Calu3 (cell line): ENCODE results near the gene IZUMO1. TPM values are rescaled to one million over a fixed set of nuclear protein-coding genes. Genes with fewer than 3 reads are reported as not detected.
A peak's percentile ranks its signal among the peaks of the same experiment; 100 is the strongest.

ENCODE experiments used
- BruUV-seq: library from RNA; stranded (reverse); fragments of 400-500 nt; replicated peaks from 2 replicates; lab custom pipeline; 2021; lab: Mats Ljungman, UMichigan
- CTCF ChIA-PET: fragments of 300-600 bp; sonication (Branson Sonifier 250); formaldehyde crosslinking; loops from one replicate; lab custom pipeline; 2022; ENCODE audit warnings: antibody characterized with exemption; lab: Charles Lee
- DNase-seq: peaks from one replicate; pipeline ENCODE4 v3.0.0; 2022
- H3K27ac Mint-ChIP-seq: one replicate; pipeline ENCODE4 v1.8.0; 2022; ENCODE audit warnings: mixed read lengths; ENCODE audit not compliant: unreplicated experiment
- H3K27me3 Mint-ChIP-seq: one replicate; pipeline ENCODE4 v1.8.0; 2022; ENCODE audit warnings: mixed read lengths; ENCODE audit not compliant: unreplicated experiment
- H3K36me3 Mint-ChIP-seq: one replicate; pipeline ENCODE4 v1.8.0; 2022; ENCODE audit warnings: mild to moderate bottlenecking, moderate library complexity, mixed read lengths; ENCODE audit not compliant: insufficient read depth, unreplicated experiment
- H3K4me1 Mint-ChIP-seq: one replicate; pipeline ENCODE4 v1.8.0; 2022; ENCODE audit warnings: mild to moderate bottlenecking, low read depth, mixed read lengths; ENCODE audit not compliant: unreplicated experiment
- H3K4me3 Mint-ChIP-seq: one replicate; pipeline ENCODE4 v1.8.0; 2022; ENCODE audit warnings: mild to moderate bottlenecking, low read depth, moderate library complexity, mixed read lengths; ENCODE audit not compliant: unreplicated experiment
- H3K9me3 Mint-ChIP-seq: one replicate; pipeline ENCODE4 v1.8.0; 2022; ENCODE audit warnings: low read depth, mixed read lengths; ENCODE audit not compliant: unreplicated experiment
- CTCF ChIP-seq: fragments of 200-600 bp; IDR thresholded peaks from one replicate; pipeline ENCODE4 v1.8.0; 2022; ENCODE audit warnings: antibody characterized with exemption; ENCODE audit not compliant: unreplicated experiment
- intact Hi-C: fragments of 100-400 bp; cut with micrococcal nuclease; formaldehyde crosslinking; loops from one replicate; pipeline ENCODE4 v1.10.0; 2022; ENCODE audit not compliant: unreplicated experiment
- total RNA-seq: library from RNA; stranded (reverse); gene quantifications from 2 replicates; pipeline ENCODE4 v1.2.3, GENCODE V29; 2022

IZUMO1 gene
- total RNA-seq, 1 experiment from 2014 or later, result 0.31 TPM

- H3K4me1 Mint-ChIP-seq, result peaks cover 9% of the 10 kb centered on the region
- intact Hi-C loops, result no loop called here
- peaks cover 5% of the 10 kb centered on the region for H3K9me3 Mint-ChIP-seq
- H3K4me3 Mint-ChIP-seq, result no peak overlapping the region
- TF ChIP-seq CTCF, result no peak
- peaks cover 28% of the 10 kb centered on the region for H3K27me3 Mint-ChIP-seq
- BruUV-seq, result no TSS peak
- H3K27ac Mint-ChIP-seq, result no peak overlapping the region
- no peak for DNase-seq
- peaks cover 6% of the 10 kb centered on the region for H3K36me3 Mint-ChIP-seq
- CTCF ChIA-PET, result no interaction called here
Measured at GRCh38 chr19:48728911-48729664, 17.6 kb downstream of the IZUMO1 start.

GRCh38 chr19:48726556-48726955 is 20.2 kb downstream of the IZUMO1 start:
- no TSS peak for BruUV-seq
- Mint-ChIP-seq H3K9me3 (peaks cover 5% of the 10 kb centered on the region), H3K4me1 (peaks cover 9% of the 10 kb centered on the region)

GRCh38 chr19:48724796-48725753 is 21.6 kb downstream of the IZUMO1 start:
- CTCF ChIA-PET, result interaction anchor here (0.5 to 2.1 kb wide), 6 partner anchors 8 to 117 kb away, joined by 3 to 7 read pairs (median 4); no protein-coding TSS in a partner anchor
- H3K36me3 Mint-ChIP-seq, result peaks cover 16% of the 10 kb centered on the region
- DNase-seq, result peak; percentile 38
- no peak for TF ChIP-seq CTCF
- peaks cover 9% of the 10 kb centered on the region for H3K4me1 Mint-ChIP-seq
- H3K27me3 Mint-ChIP-seq, result no peaks in the 10 kb centered on the region
- peak overlapping the region; percentile 62 for H3K27ac Mint-ChIP-seq
- H3K4me3 Mint-ChIP-seq, result no peak overlapping the region
- no TSS peak for BruUV-seq
- intact Hi-C loops, result no loop called here
- H3K9me3 Mint-ChIP-seq, result peaks cover 5% of the 10 kb centered on the region

More at GRCh38 chr19:48726556-48726955, 20.2 kb downstream of the IZUMO1 start:
- Mint-ChIP-seq H3K4me3 (no peak overlapping the region), H3K27ac (peak overlapping the region; percentile 7), H3K27me3 (peaks cover 9% of the 10 kb centered on the region), H3K36me3 (peaks cover 6% of the 10 kb centered on the region)
- CTCF ChIA-PET, result no interaction called here
- no peak for DNase-seq
- intact Hi-C loops, result no loop called here
- no peak for TF ChIP-seq CTCF

- intact Hi-C loops, result no loop called here
Measured at GRCh38 chr19:48722196-48722708, 24.5 kb downstream of the IZUMO1 start.

More at GRCh38 chr19:48722196-48722708, 24.5 kb downstream of the IZUMO1 start:
- Mint-ChIP-seq H3K4me3 (no peak overlapping the region), H3K4me1 (peaks cover 9% of the 10 kb centered on the region), H3K36me3 (peaks cover 29% of the 10 kb centered on the region), H3K9me3 (peaks cover 5% of the 10 kb centered on the region), H3K27me3 (peaks cover 13% of the 10 kb centered on the region), H3K27ac (no peak overlapping the region)
- TF ChIP-seq CTCF, result no peak
- no peak for DNase-seq
- BruUV-seq, result no TSS peak
- CTCF ChIA-PET, result no interaction called here
